Mesodermal cell (in vitro differentiated cells): ENCODE results near the gene PHYHIPL.

Experiments used
- H3K27ac ChIP-seq: 2 replicates; pipeline ENCODE4 v1.7.0; 2013; ENCODE audit warnings: mild to moderate bottlenecking, low read depth, low read length, moderate library complexity; ENCODE audit not compliant: severe bottlenecking
- H3K36me3 ChIP-seq: 2 replicates; pipeline ENCODE4 v1.7.1; 2013; ENCODE audit warnings: mild to moderate bottlenecking, low read length, moderate library complexity; ENCODE audit not compliant: control insufficient read depth, insufficient read depth
- H3K4me1 ChIP-seq: one replicate; pipeline ENCODE4 v1.7.1; 2013; ENCODE audit warnings: mild to moderate bottlenecking, low read length; ENCODE audit not compliant: insufficient read depth, control insufficient read depth, poor library complexity, severe bottlenecking
- H3K4me3 ChIP-seq: 2 replicates; pipeline ENCODE4 v1.7.0; 2013; ENCODE audit warnings: low read length, control low read depth, mild to moderate bottlenecking; ENCODE audit not compliant: insufficient read depth, poor library complexity, severe bottlenecking; ENCODE audit errors: extremely low read depth
- H3K9me3 ChIP-seq: 2 replicates; pipeline ENCODE4 v1.7.1; 2013; ENCODE audit warnings: mild to moderate bottlenecking, low read length, moderate library complexity; ENCODE audit not compliant: control insufficient read depth
- WGBS, 2 experiments: methylation state at CpG; one replicate each; pipeline ENCODE4 v1.1.5; 2013; ENCODE audit warnings: missing lambda C conversion rate in 2 of 2; ENCODE audit not compliant: insufficient coverage in 2 of 2; 5-methylcytosine and 5-hydroxymethylcytosine counted together

The PHYHIPL gene

DNA sequence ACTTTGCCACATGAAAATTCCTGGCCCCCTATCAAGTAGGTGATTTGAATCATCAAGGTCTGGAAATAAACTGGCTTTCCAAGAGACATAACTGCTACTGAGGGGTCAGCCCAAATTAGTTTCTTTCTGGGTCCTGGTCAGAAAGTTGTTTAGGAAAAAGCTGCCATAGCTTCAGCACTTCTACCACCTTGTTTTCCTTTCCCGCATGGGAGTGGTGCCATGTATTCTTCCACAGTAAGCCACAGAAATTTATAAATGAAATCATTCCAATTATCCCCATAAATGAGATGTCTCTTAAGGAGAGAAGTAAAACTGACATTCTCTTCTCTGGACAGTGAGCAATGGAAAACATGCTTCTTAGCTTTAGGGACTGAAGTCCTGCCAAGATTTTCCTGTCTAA, 80.8 kb downstream of the PHYHIPL start:
- Histone ChIP-seq H3K4me3 (no peak overlapping the region), H3K27ac (no peak overlapping the region), H3K4me1 (no peaks in the 10 kb centered on the region), H3K36me3 (no peaks in the 10 kb centered on the region), H3K9me3 (no peaks in the 10 kb centered on the region)
- 100% methylated on average over 1 of the region's 1 CpG; no CpG with 5 or more reads in 1 of the 2 experiments for WGBS, 2 experiments

DNA sequence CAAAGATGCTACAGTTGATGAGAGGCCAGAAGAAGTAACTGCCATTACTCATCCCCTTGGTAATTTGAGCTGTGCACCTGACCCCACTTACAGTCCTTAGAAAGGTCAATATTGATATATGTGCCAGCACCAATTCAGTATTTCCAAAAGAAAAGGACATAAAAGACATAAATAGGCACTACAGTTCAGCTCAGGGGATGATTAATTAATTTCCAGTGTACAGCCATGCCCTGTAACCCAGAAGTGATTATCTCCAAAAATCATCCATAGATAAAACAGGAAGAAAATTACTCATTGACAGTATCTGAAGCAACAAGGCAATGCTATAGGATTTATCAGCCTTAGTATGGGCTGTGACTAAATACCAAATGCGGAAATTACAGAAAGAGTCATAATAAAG, 82.4 kb downstream of the PHYHIPL start:
- Histone ChIP-seq H3K9me3 (no peaks in the 10 kb centered on the region), H3K4me1 (no peaks in the 10 kb centered on the region), H3K4me3 (no peak overlapping the region), H3K36me3 (no peaks in the 10 kb centered on the region), H3K27ac (no peak overlapping the region)
- WGBS, 2 experiments = 80% methylated on average over 1 of the region's 1 CpG; no CpG with 5 or more reads in 1 of the 2 experiments

DNA sequence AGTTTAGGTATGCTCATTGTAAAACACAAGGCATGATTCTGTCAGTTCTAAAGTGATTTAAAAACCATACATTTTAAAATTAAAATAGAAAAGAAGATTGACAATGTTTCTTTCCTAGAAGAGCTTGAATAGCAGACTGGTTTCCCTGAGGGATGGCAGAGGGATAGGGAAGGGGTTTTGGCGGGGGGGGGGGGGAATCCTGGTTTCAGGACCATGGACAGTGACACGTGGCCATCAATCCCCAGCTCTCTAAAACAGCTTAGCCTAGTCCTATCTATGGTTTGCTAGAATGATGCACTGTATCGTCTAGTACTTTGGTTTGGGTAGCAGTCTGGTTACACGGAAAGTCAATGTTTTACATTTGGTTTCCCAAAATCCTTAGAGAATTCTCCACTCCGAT, 88.7 kb downstream of the PHYHIPL start:
- Histone ChIP-seq H3K4me3 (no peak overlapping the region), H3K4me1 (no peaks in the 10 kb centered on the region), H3K27ac (no peak overlapping the region), H3K9me3 (no peaks in the 10 kb centered on the region), H3K36me3 (no peaks in the 10 kb centered on the region)
- WGBS, 2 experiments = 78% methylated on average over 2 of the region's 5 CpGs; no CpG with 5 or more reads in 1 of the 2 experiments

DNA sequence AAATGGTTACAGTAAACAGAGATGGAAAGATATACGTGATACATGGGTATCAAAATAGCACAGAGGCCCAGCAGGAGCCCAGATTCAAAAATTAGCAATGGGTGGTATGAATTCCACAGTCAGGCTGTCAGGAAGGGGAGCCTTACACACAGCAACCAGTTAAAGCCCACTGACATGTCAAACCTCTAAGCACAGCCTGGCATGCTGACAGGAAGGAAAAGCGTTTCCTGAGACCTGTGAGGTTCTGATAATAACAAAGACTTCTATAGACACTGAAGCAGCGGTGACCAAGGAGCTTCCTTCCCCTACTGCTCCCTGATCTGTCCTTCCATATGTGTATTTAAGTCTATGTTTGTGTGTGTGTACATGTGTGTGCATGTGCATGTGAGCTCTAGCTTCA, 89.9 kb downstream of the PHYHIPL start:
- no peak overlapping the region for H3K4me3 ChIP-seq
- 50% methylated on average over 1 to 2 of the region's 3 CpGs for WGBS, 2 experiments
- H3K27ac ChIP-seq = no peak overlapping the region
- H3K9me3 ChIP-seq = no peaks in the 10 kb centered on the region
- no peaks in the 10 kb centered on the region for H3K36me3 ChIP-seq
- no peaks in the 10 kb centered on the region for H3K4me1 ChIP-seq

DNA sequence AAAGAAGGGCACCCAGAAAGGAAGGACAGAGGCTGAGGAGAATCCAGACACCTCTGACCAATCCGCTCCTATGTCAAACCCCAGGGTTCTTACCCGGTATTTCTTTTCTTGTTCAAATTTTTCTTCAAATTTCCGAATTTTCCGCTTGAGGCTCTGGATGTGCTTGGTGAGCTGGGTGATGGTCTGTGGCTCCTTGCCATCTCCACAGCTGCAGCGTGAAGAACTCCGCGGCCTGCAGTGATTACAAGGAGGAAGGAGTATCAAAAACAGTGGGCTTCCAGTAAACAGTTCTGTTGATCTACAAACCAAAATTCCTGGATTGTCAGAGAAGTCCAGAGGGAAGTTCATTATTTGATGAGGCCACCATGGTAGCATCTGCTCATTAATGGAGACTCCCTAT, 92.0 kb downstream of the PHYHIPL start:
- Histone ChIP-seq H3K9me3 (no peaks in the 10 kb centered on the region), H3K4me1 (no peaks in the 10 kb centered on the region), H3K4me3 (no peak overlapping the region), H3K27ac (no peak overlapping the region), H3K36me3 (no peaks in the 10 kb centered on the region)
- 92 to 94% methylated on average over 3 of the region's 7 CpGs for WGBS, 2 experiments

DNA sequence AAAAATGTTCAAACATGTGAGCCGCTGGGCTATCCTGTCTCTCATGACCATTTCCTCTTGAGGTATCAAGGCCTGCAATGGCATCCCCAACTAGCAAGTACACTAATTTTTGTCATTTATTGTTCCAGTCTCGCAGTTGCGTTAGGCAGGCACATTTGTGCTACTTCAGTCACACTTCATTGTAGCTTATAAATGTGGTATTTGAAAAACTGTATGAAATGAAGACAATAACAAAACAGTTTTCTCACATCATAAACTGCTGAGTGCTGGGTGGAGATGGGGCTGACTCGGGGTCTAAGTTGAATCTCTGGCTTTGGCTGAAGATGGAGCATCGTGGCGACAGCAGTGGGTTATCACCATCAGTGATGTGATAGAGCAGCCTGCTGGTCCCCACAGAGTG, 93.2 kb downstream of the PHYHIPL start:
- no peaks in the 10 kb centered on the region for H3K36me3 ChIP-seq
- WGBS, 2 experiments = 88 to 93% methylated on average over 4 of the region's 6 CpGs

DNA sequence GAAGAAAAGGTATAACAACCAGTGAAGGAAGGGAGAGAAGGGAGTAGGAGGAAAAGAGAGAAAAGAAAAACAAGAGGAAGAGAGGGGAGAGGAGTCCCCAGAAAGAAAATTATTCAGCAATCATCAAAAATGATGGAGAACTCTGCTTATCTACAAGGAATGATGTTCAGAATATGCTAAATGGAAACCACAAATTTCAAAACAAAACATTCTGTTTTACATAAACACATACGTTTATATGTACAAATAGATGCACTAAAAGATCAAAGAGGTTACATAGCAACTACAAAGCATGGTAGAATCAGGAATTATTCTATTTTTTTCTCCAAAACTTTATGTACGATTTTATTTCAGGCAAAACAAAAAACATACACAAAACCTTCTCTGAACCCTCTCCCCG, 94.0 kb downstream of the PHYHIPL start:
- Histone ChIP-seq H3K27ac (no peak overlapping the region), H3K4me1 (no peaks in the 10 kb centered on the region), H3K9me3 (no peaks in the 10 kb centered on the region), H3K36me3 (no peaks in the 10 kb centered on the region), H3K4me3 (no peak overlapping the region)
- 90% methylated on average over 2 of the region's 3 CpGs; no CpG with 5 or more reads in 1 of the 2 experiments for WGBS, 2 experiments

More for the DNA sequence above, 93.2 kb downstream of the PHYHIPL start:
- no peak overlapping the region for H3K4me3 ChIP-seq
- H3K4me1 ChIP-seq = no peaks in the 10 kb centered on the region
- H3K9me3 ChIP-seq = no peaks in the 10 kb centered on the region
- no peak overlapping the region for H3K27ac ChIP-seq

DNA sequence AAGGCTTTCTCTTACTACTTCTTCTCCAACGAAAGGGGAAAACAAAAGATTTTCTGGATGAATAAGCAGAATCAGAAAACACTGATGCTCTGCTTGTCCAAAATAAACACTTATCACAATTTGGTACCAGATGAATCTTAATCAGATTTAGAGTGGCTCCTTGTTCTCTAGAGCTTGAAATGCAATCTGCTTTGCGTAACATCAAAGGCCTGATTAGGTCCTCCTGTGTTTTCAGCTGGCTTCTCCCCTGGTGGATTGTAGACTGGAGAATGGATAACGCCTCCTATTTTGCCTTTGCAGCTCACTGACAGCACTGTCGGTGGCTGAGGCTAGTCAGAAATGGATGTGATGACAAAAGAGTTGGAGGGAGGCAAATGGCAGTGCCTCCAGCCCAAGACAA, 94.7 kb downstream of the PHYHIPL start:
- no peaks in the 10 kb centered on the region for H3K36me3 ChIP-seq
- no peaks in the 10 kb centered on the region for H3K4me1 ChIP-seq
- H3K27ac ChIP-seq = no peak overlapping the region
- 92 to 93% methylated on average over 2 to 3 of the region's 4 CpGs for WGBS, 2 experiments
- H3K4me3 ChIP-seq = no peak overlapping the region
- no peaks in the 10 kb centered on the region for H3K9me3 ChIP-seq

DNA sequence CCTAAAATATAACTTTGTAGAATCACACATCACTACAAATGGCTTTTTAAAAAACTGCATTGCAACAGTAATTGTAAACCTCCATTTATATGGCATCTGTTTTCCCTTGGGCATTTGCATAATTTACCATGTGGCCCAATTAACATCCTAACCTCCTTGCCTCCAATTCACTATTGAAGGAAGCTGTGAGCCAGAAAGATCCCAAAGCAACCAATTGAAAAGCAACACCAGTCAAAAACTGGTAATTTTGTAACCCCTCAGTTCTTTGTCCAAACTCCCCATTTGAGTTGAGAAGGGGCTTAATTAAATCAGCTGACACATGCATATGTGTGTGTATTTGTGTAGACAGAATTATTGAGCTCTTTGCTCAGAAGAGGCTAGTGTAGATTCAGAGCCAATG, 95.6 kb downstream of the PHYHIPL start:
- no peak overlapping the region for H3K27ac ChIP-seq
- no peak overlapping the region for H3K4me3 ChIP-seq
- H3K36me3 ChIP-seq = no peaks in the 10 kb centered on the region
- no peaks in the 10 kb centered on the region for H3K9me3 ChIP-seq
- no peaks in the 10 kb centered on the region for H3K4me1 ChIP-seq

DNA sequence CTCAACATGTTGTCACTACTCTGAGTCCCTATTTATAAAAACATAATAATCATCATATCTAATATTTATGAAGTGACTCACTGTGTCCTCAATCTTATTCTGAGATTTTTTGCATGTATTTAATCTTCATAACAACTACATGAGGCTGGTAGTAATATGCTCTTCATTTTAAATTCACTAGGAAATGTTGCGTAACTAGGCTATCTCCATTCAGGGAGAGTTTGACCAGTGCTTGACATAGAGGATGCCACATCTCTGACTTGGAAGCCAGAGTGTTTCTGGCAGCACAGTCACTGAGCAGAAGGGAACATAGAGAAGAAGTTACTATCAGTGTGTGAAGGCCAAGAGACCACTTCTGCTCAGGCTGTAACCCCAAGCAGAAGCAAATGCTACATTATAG, 97.0 kb downstream of the PHYHIPL start:
- no peak overlapping the region for H3K4me3 ChIP-seq
- H3K4me1 ChIP-seq = no peaks in the 10 kb centered on the region
- no peaks in the 10 kb centered on the region for H3K9me3 ChIP-seq
- no CpG with 5 or more reads among the region's 1 CpG for WGBS, 2 experiments
- no peak overlapping the region for H3K27ac ChIP-seq
- H3K36me3 ChIP-seq = no peaks in the 10 kb centered on the region

DNA sequence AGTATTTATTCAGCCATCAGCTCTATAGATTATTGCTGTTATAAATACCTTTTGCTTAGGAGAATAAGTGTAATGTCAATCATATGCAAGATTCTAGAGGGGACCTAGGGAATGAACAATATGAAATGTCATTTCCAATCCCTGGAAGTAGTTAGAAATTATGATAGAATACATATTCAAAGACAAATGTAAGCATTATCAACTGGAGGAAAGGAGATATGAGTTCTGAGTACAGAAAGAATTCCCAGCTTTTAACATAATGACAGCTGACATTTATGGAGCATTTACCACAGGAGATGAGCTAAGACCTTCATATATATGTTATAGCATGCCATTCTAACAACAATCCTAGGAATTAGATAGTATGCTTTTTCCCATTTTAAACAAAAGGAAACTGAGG, 99.7 kb downstream of the PHYHIPL start:
- Histone ChIP-seq H3K27ac (no peak overlapping the region), H3K4me1 (no peaks in the 10 kb centered on the region), H3K9me3 (no peaks in the 10 kb centered on the region), H3K36me3 (no peaks in the 10 kb centered on the region), H3K4me3 (no peak overlapping the region)

DNA sequence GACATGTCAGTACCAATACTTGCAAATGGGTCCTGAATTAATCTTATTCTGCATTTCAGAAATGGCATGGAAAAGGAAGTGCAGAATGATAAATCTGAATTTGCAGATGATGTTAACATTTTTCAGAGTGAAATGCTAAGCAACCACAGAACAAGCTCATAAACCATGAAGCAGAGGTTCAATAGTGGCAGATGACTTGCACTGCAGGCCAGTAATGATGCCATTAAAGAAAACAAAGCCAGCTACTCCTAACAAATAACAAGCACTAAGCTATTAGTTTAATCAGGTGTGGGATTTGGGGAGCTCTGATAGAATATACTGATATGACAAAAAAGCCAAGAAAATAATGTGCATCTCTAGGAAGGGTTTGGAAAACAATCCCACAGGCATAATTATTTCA, 100.5 kb downstream of the PHYHIPL start:
- Histone ChIP-seq H3K4me1 (no peaks in the 10 kb centered on the region), H3K9me3 (no peaks in the 10 kb centered on the region), H3K36me3 (no peaks in the 10 kb centered on the region), H3K4me3 (no peak overlapping the region), H3K27ac (no peak overlapping the region)
